ENCODE data around the gene MIB2. TPM values are rescaled to one million over a fixed set of nuclear protein-coding genes. Genes with fewer than 3 reads are reported as not detected.
"Not testable (repeated sequence)": the region's sequence is repeated elsewhere in the genome, so short reads cannot be mapped to it uniquely, and the experiment has no call there.

The MIB2 gene
- total RNA-seq, 2 donors from 2014 or later: 29.3 to 43.5 TPM

DNA sequence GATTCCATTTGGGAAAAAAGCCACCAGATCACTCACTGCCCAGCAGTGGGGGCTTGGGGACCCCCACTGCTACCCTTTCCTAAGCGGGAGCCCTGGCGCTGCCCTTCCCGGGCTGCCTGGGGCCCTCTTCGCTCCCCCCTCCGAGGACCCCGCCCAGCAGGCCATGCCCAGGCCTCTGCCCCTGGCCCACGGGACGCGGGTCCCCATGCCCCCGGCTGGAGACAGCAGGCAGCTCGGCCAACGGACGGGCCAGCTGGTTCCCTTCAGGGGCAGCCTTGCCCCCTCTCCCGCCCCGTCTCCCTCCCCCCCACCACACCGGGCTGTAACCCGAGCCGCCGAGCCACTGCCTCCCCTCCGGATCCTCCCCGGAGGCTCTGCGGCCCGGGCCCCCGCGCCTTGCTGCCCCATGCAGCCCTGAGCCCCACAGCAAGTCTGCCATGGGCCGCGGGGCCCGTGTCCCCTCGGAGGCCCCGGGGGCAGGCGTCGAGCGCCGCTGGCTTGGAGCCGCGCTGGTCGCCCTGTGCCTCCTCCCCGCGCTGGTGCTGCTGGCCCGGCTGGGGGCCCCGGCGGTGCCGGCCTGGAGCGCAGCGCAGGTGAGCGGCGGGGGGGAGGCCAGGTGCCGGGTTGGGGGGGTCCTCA lies 16.6 kb downstream of the MIB2 start, which contains the start of gene MMP23B:
Gene MMP23B, plus strand, starts transcription at position 392 of the 639 bp plus-strand sequence. Its CDS starts 46 bp downstream, at position 438.
- Mint-ChIP-seq H3K4me3 (peak within 1 kb of the TSS; percentile 39), H3K27me3 (no peaks in the 10 kb centered on the region), H3K4me1 (ENCODE audit: low read depth in 2 of 2) (peaks cover 7 to 10% of the 10 kb centered on the region in 2 donors), H3K9me3 (no peaks in the 10 kb centered on the region), H3K27ac (no peak within 1 kb of the TSS), H3K36me3 (no peaks in the 10 kb centered on the region)
- DNase-seq (ENCODE audit: low spot score) (no peak), ATAC-seq (no peak)

DNA sequence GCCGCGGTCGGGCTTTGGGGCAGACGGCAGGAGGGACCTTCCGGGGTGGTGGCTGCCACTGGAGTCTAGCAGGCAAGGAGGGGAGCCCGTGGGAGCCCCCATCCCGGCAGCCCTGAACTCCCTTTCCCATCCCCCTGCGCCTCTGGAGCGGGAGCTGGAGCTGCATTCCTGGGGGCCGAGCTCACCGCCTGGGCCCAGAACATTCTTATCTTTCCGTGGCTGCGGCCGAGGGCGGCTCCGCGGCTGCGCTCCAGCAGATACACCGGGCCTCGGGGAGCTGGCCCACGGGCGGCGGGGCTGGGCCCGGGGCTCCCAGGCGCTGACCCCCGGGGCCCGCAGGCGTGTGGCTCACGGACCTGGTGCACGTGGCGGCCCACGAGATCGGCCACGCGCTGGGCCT lies 18.1 kb downstream of the MIB2 start:
- not testable (repeated sequence) for ATAC-seq; H3K36me3 Mint-ChIP-seq; H3K4me3 Mint-ChIP-seq; H3K27ac Mint-ChIP-seq; H3K27me3 Mint-ChIP-seq; DNase-seq (ENCODE audit: low spot score); H3K9me3 Mint-ChIP-seq
- peaks cover 7 to 10% of the 10 kb centered on the region in 2 donors for H3K4me1 Mint-ChIP-seq (ENCODE audit: low read depth in 2 of 2)

DNA sequence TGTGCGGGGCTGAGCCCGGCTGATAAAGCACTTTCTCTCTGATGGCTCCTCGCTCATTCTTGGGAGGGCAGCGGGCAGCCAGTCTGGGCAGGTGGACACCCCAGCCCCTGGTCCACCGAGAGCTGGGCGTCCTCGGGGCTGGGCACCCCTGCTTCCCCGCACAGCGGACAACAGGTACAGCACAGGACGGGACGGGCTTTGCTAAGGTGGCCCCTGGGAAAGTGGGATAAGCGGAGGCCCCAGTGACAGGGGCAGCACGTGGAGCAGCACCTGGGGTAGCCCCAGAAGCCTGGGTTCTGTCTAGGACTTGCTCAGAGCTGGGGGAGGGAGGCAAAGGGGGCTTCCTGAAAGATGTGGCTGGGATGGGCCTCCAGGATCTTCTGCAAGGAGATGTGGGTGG lies 19.3 kb downstream of the MIB2 start:
- DNase-seq (ENCODE audit: low spot score); H3K4me1 Mint-ChIP-seq (ENCODE audit: low read depth in 2 of 2); H3K27ac Mint-ChIP-seq; H3K4me3 Mint-ChIP-seq; ATAC-seq; H3K36me3 Mint-ChIP-seq; H3K9me3 Mint-ChIP-seq; H3K27me3 Mint-ChIP-seq: not testable (repeated sequence)

DNA sequence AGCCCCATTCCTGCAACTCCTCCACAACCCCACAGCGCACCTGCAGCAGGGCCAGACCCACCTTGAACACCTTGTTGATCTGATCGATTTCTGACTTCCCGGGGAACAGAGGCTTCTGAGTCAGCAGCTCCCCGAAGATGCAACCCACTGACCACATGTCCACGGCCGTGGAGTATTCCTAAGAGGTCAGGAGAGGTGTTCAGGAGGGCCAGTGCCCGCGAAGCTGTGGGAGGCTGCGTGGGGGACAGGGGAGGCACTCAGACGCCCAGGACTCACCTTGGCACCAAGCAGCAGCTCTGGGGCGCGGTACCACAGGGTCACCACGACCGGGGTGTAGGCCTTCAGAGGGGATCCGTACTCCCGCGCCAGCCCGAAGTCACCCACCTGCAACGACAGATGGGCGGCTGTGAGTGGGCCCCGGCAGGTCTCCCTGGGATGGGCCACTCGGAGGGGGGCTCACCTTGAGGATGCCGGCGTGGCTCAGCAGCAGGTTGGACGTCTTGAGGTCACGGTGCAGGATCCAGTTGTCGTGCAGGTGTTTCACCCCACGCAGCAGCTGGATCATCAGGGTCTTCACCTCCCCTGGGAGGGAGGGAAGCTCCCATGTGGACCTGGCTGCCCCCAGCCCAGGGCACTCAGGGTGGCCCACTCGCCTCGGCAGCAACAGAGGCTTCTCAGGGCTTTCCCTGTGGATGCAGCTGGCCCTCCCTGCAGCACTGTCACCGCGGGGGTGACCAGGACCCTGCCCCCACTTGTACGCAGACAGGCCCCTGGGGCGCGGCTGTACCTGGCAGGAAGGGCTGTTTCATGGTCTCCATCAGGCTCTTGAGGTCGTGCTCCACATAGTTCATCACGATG lies 21.6 kb downstream of the MIB2 start:
- DNase-seq (ENCODE audit: low spot score); H3K9me3 Mint-ChIP-seq; ATAC-seq; H3K4me1 Mint-ChIP-seq (ENCODE audit: low read depth in 2 of 2); H3K36me3 Mint-ChIP-seq; H3K27ac Mint-ChIP-seq; H3K4me3 Mint-ChIP-seq; H3K27me3 Mint-ChIP-seq: not testable (repeated sequence)

DNA sequence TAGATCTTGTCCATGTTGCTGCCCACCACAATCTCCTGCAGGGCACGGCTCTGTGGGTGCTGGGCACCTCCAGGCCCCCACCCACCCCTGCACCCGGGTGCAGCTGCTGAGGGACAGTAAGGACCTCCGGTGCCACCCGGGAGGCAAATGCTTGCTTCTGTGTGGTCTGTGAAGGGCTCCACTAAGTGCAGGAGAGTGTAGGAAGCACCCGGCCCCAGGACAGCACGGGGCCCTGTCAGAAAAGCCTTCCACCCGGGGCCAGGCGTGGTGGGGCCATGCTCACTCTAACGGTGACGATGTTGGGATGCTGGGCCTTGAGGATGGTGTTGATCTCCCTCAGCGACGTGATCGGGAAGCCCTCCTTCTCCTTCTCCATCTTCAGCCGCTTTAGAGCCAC lies 22.2 kb downstream of the MIB2 start:
- not testable (repeated sequence) for H3K27ac Mint-ChIP-seq; DNase-seq (ENCODE audit: low spot score); H3K4me3 Mint-ChIP-seq; H3K27me3 Mint-ChIP-seq; ATAC-seq; H3K4me1 Mint-ChIP-seq (ENCODE audit: low read depth in 2 of 2); H3K9me3 Mint-ChIP-seq; H3K36me3 Mint-ChIP-seq

DNA sequence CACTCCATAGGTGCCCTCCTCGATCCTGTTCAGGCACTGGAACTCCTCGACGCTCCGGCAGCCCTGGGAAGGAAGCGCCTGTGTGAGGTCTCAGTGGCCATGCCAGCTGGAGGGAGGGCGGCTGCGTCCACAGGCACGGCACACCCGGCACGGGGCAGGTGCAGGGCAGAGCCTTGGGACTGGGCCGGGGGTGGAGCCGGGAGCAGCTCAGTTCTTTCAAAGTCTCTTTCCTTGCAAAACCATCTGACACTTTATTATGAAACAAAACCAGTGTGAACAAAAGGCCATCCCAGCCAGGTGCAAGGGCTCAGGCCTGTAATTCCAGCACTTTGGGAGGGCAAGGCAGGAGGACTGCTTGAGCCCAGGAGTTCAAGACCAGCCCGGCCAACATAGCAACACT lies 23.2 kb downstream of the MIB2 start:
- not testable (repeated sequence) for DNase-seq (ENCODE audit: low spot score); H3K4me1 Mint-ChIP-seq (ENCODE audit: low read depth in 2 of 2); H3K36me3 Mint-ChIP-seq; ATAC-seq; H3K9me3 Mint-ChIP-seq; H3K27ac Mint-ChIP-seq; H3K4me3 Mint-ChIP-seq; H3K27me3 Mint-ChIP-seq

DNA sequence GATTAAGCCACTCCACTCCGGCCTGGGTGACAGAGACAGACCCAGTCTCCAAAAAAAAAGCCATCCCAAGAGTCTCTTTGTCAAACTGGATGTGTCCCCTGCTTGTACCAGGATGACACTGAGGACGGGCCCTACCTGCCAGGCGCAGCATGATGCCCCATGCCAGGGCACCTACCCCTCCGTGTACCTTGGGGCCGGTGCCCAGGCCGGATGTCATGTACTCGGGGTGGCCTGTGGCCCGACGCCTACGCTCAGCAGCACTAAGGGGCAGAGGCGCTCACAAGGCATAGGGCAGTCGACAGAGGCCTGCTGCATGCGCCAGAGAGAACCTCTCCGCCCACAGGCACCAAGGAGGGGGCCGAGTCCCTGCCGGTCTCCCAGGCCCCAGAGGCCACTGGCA lies 24.1 kb downstream of the MIB2 start:
- not testable (repeated sequence) for H3K36me3 Mint-ChIP-seq; ATAC-seq; H3K9me3 Mint-ChIP-seq; H3K4me3 Mint-ChIP-seq; H3K27ac Mint-ChIP-seq; DNase-seq (ENCODE audit: low spot score); H3K4me1 Mint-ChIP-seq (ENCODE audit: low read depth in 2 of 2); H3K27me3 Mint-ChIP-seq

DNA sequence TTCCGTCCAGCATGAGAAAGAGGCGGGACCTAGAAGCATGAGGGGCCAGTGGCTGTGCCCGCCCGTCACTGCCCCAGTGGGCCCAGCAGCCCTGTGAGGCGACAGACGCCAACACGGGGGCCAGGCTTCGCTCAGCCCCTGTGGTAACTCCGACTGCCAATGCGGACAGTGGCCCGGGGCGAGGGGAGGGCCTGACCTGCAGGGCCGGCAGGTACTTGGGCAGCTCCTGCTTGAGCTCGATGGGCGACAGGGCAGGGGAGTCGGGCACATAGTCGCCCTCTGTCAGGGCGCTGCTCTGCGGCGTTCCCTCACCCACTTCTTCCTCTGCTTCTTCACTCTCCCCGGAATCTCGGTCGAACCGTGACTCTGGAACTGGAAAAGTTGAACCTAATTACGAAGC lies 24.8 kb downstream of the MIB2 start:
- not testable (repeated sequence) for H3K4me1 Mint-ChIP-seq (ENCODE audit: low read depth in 2 of 2); H3K9me3 Mint-ChIP-seq; H3K4me3 Mint-ChIP-seq; DNase-seq (ENCODE audit: low spot score); ATAC-seq; H3K36me3 Mint-ChIP-seq; H3K27ac Mint-ChIP-seq; H3K27me3 Mint-ChIP-seq

DNA sequence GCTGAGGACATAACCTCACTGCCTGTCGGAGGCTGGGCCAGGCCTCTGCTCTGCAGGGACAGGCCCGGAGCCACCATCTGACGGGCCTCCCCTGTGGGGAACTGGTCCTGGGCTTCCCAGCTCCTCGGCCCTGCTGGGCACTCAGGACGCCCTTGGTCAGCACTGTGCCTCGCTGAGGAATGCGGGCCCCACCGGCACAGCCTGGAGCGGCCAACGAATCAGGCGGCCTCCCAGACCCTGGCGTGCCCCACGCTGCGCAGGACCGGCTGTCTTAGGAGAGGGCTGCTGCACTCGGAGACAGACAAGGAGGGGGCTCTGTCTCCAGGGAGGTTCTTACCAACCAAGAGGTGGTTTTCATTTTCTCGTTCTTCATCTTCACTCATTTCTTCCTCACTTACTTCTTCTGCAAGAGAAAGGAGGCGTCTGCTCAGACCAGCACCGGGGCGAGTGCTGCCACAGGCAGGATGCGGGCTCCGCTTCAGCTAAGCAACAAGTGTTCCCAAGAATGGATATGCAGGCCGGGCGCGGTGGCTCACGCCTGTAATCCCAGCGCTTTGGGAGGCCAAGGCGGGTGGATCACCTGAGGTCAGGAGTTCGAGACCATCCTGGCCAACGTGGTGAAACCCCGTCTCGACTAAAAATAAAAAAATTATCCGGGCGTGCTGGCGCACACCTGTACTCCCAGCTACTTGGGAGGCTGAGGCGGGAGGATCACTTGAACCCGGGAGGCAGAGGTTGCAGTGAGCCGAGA lies 25.6 kb downstream of the MIB2 start:
- not testable (repeated sequence) for H3K4me3 Mint-ChIP-seq; H3K27ac Mint-ChIP-seq; H3K4me1 Mint-ChIP-seq (ENCODE audit: low read depth in 2 of 2); H3K27me3 Mint-ChIP-seq; H3K36me3 Mint-ChIP-seq; DNase-seq (ENCODE audit: low spot score); H3K9me3 Mint-ChIP-seq; ATAC-seq

DNA sequence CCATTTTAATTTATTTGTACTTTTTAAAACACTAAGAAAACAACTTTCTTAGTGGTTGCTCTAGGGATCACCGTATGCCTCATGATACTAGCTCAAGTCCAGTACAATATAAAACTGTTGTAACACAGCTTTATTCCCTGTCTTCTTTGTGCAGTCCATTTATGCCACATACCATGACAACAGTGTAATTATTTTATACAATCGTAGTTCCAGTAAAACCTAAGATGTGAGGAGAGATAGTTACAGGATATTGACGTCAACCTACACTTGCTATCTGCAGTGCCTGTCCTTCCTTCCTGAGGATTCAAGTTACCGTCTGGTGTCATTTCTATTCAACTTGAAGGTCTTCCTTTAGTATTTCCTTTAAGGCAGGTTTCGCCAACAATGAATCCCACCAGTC lies 31.0 kb downstream of the MIB2 start:
- H3K27me3 Mint-ChIP-seq; H3K4me3 Mint-ChIP-seq; DNase-seq (ENCODE audit: low spot score); H3K4me1 Mint-ChIP-seq (ENCODE audit: low read depth in 2 of 2); H3K9me3 Mint-ChIP-seq; ATAC-seq; H3K27ac Mint-ChIP-seq: not testable (repeated sequence)
- peaks cover 34% of the 10 kb centered on the region for H3K36me3 Mint-ChIP-seq

DNA sequence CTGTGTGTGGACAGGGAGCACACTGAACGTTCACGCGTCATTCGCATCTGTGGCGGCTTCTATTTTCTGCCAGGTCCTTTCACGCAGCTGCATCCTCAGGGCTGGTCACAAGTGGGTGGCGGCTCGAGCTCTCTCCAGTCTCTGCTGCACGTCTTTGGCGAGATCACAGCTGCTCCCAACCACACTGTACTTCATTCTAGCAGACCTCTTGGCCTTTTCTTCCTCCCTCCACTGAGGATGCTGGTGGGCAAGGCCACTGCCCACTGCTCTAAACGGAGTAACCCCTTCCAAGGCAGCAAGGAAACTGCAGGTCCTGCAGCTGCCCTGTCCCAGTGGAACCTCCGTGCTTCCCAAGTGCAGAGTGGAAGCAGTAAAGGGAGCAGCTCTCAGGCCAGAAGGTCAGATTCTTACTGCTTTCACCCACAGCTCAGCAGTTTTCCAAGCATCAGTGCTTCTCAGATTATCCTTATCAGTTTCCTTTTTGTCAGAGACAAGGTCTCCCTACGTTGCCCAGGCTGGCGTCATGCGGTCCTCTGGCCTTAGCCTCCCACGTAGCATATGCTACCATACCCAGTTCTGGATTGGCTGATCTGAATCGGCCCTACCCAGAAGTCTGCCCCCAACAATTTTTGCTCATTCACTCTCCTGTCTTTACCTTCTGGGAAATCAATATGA lies 32.4 kb downstream of the MIB2 start:
- H3K4me1 Mint-ChIP-seq (ENCODE audit: low read depth in 2 of 2); H3K9me3 Mint-ChIP-seq; H3K4me3 Mint-ChIP-seq; H3K27me3 Mint-ChIP-seq; H3K27ac Mint-ChIP-seq; DNase-seq (ENCODE audit: low spot score): not testable (repeated sequence)
- peak in 1 of 2 donors; percentile 20 for ATAC-seq
- peaks cover 46% of the 10 kb centered on the region for H3K36me3 Mint-ChIP-seq

DNA sequence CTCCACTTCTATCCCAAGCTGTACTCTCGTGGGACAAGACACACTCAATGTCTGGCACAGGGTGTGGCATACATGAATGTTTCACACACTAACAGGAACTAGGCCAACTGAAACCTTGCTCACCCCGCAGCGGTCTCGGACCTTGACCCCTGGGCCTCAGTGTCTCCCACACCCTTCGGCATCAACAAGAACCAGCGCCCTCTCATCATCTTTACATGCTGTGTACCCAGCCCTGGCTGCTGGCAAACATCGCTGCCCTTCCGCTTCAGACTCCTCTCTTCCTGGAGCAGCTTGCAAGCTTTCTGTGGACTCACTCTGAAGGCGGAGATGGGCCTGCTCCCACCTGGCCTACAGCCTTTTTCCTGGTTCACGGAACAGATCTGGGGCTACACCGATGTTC lies 33.0 kb downstream of the MIB2 start:
- not testable (repeated sequence) for H3K9me3 Mint-ChIP-seq; H3K4me3 Mint-ChIP-seq; H3K27me3 Mint-ChIP-seq; H3K4me1 Mint-ChIP-seq (ENCODE audit: low read depth in 2 of 2); H3K27ac Mint-ChIP-seq; DNase-seq (ENCODE audit: low spot score)
- H3K36me3 Mint-ChIP-seq: peaks cover 46% of the 10 kb centered on the region
- peak in 1 of 2 donors; percentile 33 for ATAC-seq

DNA sequence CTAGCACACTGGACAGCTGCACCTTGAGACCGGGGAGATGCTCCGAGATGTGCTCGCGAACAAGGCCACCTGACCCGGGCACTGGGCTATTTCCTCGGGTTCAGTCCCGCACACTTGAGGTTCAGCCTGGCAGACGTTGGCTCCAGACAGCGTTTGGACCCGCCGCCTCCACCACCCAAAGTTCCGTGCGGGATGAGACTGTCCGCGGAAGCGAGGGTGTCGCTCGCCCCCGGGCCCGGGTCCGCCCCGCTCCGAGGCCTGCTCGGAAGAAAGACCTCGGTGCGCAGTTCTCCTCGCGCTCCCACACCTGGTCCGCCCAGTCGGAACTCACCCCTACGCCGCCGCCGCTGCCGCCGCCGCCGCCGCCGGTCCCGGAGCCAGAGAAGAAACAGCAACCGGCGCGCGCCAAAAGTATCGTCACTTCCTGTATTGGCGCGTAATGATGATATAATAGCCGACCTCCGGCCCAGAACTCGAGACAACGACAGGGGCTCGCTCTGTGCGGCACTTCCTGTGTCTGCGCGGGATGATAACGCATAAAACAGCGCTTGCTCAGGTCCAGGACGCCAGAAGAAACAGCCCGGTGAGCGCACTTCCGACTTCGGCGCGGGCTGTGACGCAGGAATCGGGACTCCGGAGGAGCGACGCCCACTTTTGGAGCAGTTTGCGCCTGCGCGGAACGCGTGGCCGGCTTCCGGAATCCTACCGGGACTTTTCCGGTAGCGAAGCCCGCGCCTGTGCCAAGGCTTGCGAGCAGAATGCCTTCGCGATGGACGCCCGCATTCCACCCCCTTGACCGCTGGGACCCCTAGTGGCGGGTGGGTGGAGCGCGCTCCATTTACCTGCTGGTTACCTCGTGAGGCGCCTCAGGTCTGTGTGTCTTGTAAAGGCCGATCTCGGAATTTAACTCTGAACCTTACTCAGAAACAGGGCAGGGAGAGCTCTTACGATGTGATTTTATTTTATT lies 43.6 kb downstream of the MIB2 start, which contains the start of gene CDK11B:
Gene CDK11B, minus strand, starts transcription at position 422 of the 967 bp plus-strand sequence. CDS start 1,519 bp downstream, outside the sequence.
- not testable (repeated sequence) for H3K9me3 Mint-ChIP-seq; H3K4me1 Mint-ChIP-seq (ENCODE audit: low read depth in 2 of 2); H3K27me3 Mint-ChIP-seq; H3K36me3 Mint-ChIP-seq
- Mint-ChIP-seq H3K27ac (peak within 1 kb of the TSS; percentile 95 to 100), H3K4me3 (peak within 1 kb of the TSS; percentile 89)
- ATAC-seq (peak; percentile 97 to 98), DNase-seq (ENCODE audit: low spot score) (peak; percentile 95)
